NB4 (cell line): ENCODE measurements around the gene BCAM.

ENCODE experiments used
- CTCF ChIP-seq: IDR thresholded peaks from one replicate; pipeline ENCODE4 v1.5.1; 2012; ENCODE audit warnings: low read depth, low read length
- POLR2A ChIP-seq: IDR thresholded peaks from 2 replicates; pipeline ENCODE4 v1.6.1; 2011; ENCODE audit warnings: mild to moderate bottlenecking; ENCODE audit not compliant: insufficient read length; ENCODE audit errors: extremely low read depth

- no peak for TF ChIP-seq CTCF
- no peak for TF ChIP-seq POLR2A
These were observed 55.1 kb downstream of the BCAM start for GRCh38 chr19:44863990-44864389.
